Natural killer cell (primary cell): ENCODE measurements around the gene OSBPL10. TPM values are rescaled to one million over a fixed set of nuclear protein-coding genes. Genes with fewer than 3 reads are reported as not detected.

Experiments used
- ATAC-seq, 3 donors: fragments of 150-1000 bp in 2 of 3; fragments of 200-7000 bp in 1 of 3; cut with Tn5 transposase; 1 replicate in 1 of 3; 2 replicates in 2 of 3; pipeline ENCODE4 v1.10.0; 2021; ENCODE audit warnings: mild to moderate bottlenecking in 2 of 3, moderate library complexity in 2 of 3
- DNase-seq, 2 donors: peaks; one replicate each; pipeline versions ENCODE4 v3.0.0 to v3.0.0-alpha.2; 2013 to 2021; ENCODE audit warnings: mixed read lengths in 1 of 2
- H3K27ac ChIP-seq: one replicate; pipeline ENCODE4 v1.5.1; 2013; ENCODE audit warnings: mild to moderate bottlenecking, low read length
- H3K27me3 ChIP-seq: one replicate; pipeline ENCODE4 v1.6.1; 2013; ENCODE audit warnings: low read length; ENCODE audit not compliant: control insufficient read depth, insufficient read depth
- H3K36me3 ChIP-seq: one replicate; pipeline ENCODE4 v1.6.1; 2013; ENCODE audit warnings: low read length; ENCODE audit not compliant: control insufficient read depth, insufficient read depth
- H3K4me1 ChIP-seq: one replicate; pipeline ENCODE4 v1.6.1; 2013; ENCODE audit warnings: low read length; ENCODE audit not compliant: control insufficient read depth, insufficient read depth
- H3K4me3 ChIP-seq: one replicate; pipeline ENCODE4 v1.5.1; 2013; ENCODE audit warnings: low read length
- H3K9me3 ChIP-seq: one replicate; pipeline ENCODE4 v1.6.1; 2013; ENCODE audit warnings: low read length; ENCODE audit not compliant: control insufficient read depth, insufficient read depth
- H3K27ac Mint-ChIP-seq, 2 donors: one replicate each; pipeline ENCODE4 v1.8.0; 2022; ENCODE audit warnings: mild to moderate bottlenecking in 2 of 2, mixed read lengths in 2 of 2, moderate library complexity in 1 of 2
- H3K27me3 Mint-ChIP-seq, 2 donors: one replicate each; pipeline ENCODE4 v1.8.0; 2022; ENCODE audit warnings: low read depth in 2 of 2, mixed read lengths in 2 of 2
- H3K36me3 Mint-ChIP-seq: one replicate; pipeline ENCODE4 v1.8.0; 2022; ENCODE audit warnings: mixed read lengths
- H3K4me1 Mint-ChIP-seq, 2 donors: one replicate each; pipeline ENCODE4 v1.8.0; 2022; ENCODE audit warnings: mixed read lengths in 2 of 2
- H3K4me3 Mint-ChIP-seq: one replicate; pipeline ENCODE4 v1.8.0; 2022; ENCODE audit warnings: mild to moderate bottlenecking, moderate library complexity, mixed read lengths
- H3K9me3 Mint-ChIP-seq, 2 donors: one replicate each; pipeline ENCODE4 v1.8.0; 2022; ENCODE audit warnings: mixed read lengths in 2 of 2
- WGBS: methylation state at CpG from one replicate; pipeline ENCODE4 v1.1.7; 2013; ENCODE audit warnings: missing lambda C conversion rate; ENCODE audit not compliant: insufficient coverage; 5-methylcytosine and 5-hydroxymethylcytosine counted together
- intact Hi-C: fragments of 100-400 bp; cut with micrococcal nuclease; formaldehyde crosslinking; loops from one replicate; pipeline ENCODE4 v1.14.2; 2022
- total RNA-seq, 4 donors: library from RNA; stranded (reverse); fragments of 120-200 nt in 1 of 4; gene quantifications; one replicate each; pipeline versions ENCODE4 v1.2.3 to v1.2.4, GENCODE V29; 2013 to 2022
- TF ChIP-seq, protein P1 (sequence below): fragments of 200-600 bp; IDR thresholded peaks from one replicate; pipeline ENCODE4 v1.8.0; 2022; ENCODE audit warnings: antibody characterized with exemption

Gene OSBPL10
- total RNA-seq, 3 donors from 2014 or later (not counting 1 experiment from before 2014, with no cell fraction given) = 1.00 to 3.6 (median 1.6) TPM

- Histone ChIP-seq H3K27me3 (no peaks in the 10 kb centered on the region), H3K9me3 (no peaks in the 10 kb centered on the region), H3K4me3 (no peak overlapping the region), H3K4me1 (no peaks in the 10 kb centered on the region), H3K36me3 (no peaks in the 10 kb centered on the region), H3K27ac (no peak overlapping the region)
- DNase-seq (no peak), ATAC-seq (no peak)
- Mint-ChIP-seq H3K9me3 (no peaks in the 10 kb centered on the region), H3K27me3 (no peaks in the 10 kb centered on the region), H3K36me3 (no peaks in the 10 kb centered on the region), H3K4me3 (no peak overlapping the region), H3K4me1 (no peaks in the 10 kb centered on the region), H3K27ac (no peak overlapping the region)
- 95% methylated on average over 7 of the region's 7 CpGs for WGBS
- TF ChIP-seq, protein P1, sequence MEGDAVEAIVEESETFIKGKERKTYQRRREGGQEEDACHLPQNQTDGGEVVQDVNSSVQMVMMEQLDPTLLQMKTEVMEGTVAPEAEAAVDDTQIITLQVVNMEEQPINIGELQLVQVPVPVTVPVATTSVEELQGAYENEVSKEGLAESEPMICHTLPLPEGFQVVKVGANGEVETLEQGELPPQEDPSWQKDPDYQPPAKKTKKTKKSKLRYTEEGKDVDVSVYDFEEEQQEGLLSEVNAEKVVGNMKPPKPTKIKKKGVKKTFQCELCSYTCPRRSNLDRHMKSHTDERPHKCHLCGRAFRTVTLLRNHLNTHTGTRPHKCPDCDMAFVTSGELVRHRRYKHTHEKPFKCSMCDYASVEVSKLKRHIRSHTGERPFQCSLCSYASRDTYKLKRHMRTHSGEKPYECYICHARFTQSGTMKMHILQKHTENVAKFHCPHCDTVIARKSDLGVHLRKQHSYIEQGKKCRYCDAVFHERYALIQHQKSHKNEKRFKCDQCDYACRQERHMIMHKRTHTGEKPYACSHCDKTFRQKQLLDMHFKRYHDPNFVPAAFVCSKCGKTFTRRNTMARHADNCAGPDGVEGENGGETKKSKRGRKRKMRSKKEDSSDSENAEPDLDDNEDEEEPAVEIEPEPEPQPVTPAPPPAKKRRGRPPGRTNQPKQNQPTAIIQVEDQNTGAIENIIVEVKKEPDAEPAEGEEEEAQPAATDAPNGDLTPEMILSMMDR = no peak
- intact Hi-C loops = no loop called here
These were observed 190.6 kb downstream of the OSBPL10 start for GRCh38 chr3:31790193-31791089.

- H3K4me3 Mint-ChIP-seq = no peak overlapping the region
- no peak overlapping the region for H3K27ac Mint-ChIP-seq
- TF ChIP-seq, protein P1 = no peak
- Histone ChIP-seq H3K4me1 (no peaks in the 10 kb centered on the region), H3K27me3 (no peaks in the 10 kb centered on the region), H3K9me3 (no peaks in the 10 kb centered on the region), H3K27ac (no peak overlapping the region), H3K4me3 (no peak overlapping the region), H3K36me3 (no peaks in the 10 kb centered on the region)
- 86% methylated on average over 5 of the region's 5 CpGs for WGBS
- DNase-seq = no peak
- no peaks in the 10 kb centered on the region for H3K4me1 Mint-ChIP-seq
- no peaks in the 10 kb centered on the region for H3K9me3 Mint-ChIP-seq
- no peaks in the 10 kb centered on the region for H3K27me3 Mint-ChIP-seq
- intact Hi-C loops = no loop called here
- no peak for ATAC-seq
- H3K36me3 Mint-ChIP-seq = no peaks in the 10 kb centered on the region
These were observed 191.6 kb downstream of the OSBPL10 start for GRCh38 chr3:31789429-31789828.

- DNase-seq (no peak), ATAC-seq (no peak)
- no peaks in the 10 kb centered on the region for H3K27me3 ChIP-seq
- peaks cover 9 to 16% of the 10 kb centered on the region in 2 donors for H3K27me3 Mint-ChIP-seq
- intact Hi-C loops = no loop called here
- TF ChIP-seq, protein P1 = no peak
- H3K4me3 Mint-ChIP-seq = no peak overlapping the region
- no peaks in the 10 kb centered on the region for H3K9me3 Mint-ChIP-seq
- no peaks in the 10 kb centered on the region for H3K36me3 ChIP-seq
- H3K4me3 ChIP-seq = no peak overlapping the region
- H3K4me1 Mint-ChIP-seq = no peaks in the 10 kb centered on the region
- no peak overlapping the region for H3K27ac ChIP-seq
- no peak overlapping the region for H3K27ac Mint-ChIP-seq
- H3K9me3 ChIP-seq = no peaks in the 10 kb centered on the region
- 100% methylated on average over 1 of the region's 1 CpG for WGBS
- H3K36me3 Mint-ChIP-seq = no peaks in the 10 kb centered on the region
- no peaks in the 10 kb centered on the region for H3K4me1 ChIP-seq
These were observed 195.3 kb downstream of the OSBPL10 start for GRCh38 chr3:31785734-31786133.
